GM19025 (cell line): ENCODE measurements around the gene ARHGAP24.

Experiments used
- ATAC-seq: cut with Tn5 transposase; IDR thresholded peaks from one replicate; pipeline ENCODE4 v1.9.1; 2021; ENCODE audit warnings: mild to moderate bottlenecking, low read depth, moderate library complexity; ENCODE audit not compliant: unreplicated experiment

The ARHGAP24 gene

DNA sequence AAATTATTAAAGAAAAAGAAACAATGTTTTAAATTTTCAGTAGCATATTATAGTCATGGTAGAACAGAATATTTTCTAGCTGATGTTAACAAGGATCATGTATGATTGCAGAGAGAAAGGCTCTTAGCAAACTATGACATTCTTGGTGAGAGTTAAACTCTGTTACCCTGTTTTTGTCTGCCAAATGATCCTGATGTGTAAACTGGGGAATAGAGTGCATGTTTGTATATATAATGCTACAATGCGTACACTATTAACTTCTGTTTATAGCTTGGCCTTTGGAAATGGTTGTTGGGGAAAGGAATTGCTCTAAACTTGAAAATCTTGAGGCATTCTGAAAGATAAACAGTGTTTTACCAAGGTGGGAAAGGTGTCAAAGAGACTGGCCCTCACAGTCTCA, 292.7 kb downstream of the ARHGAP24 start:
- no peak for ATAC-seq

DNA sequence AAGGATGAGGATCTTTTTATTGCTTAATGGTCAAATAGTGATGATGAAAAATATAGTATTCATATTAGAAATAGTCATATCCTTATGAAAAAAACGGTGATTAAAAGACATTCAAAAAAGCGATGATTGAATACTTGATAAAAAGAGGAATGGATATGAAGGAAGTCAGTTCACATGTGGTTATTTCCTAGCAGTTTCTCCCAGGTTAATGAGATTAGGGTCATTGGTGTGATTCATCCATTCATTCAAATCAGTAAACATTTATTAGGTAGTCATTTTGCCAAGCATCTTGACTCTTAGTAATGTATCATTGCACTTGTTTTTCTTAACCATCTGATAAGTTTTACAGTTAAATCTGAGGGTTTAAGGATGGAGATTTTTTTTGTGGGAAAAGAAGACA, 294.1 kb downstream of the ARHGAP24 start:
- ATAC-seq, result no peak

- ATAC-seq, result no peak
Observed at GRCh38 chr4:85772470-85772869, 297.5 kb downstream of the ARHGAP24 start.

GRCh38 chr4:85773372-85773771, 298.4 kb downstream of the ARHGAP24 start:
- ATAC-seq, result no peak

DNA sequence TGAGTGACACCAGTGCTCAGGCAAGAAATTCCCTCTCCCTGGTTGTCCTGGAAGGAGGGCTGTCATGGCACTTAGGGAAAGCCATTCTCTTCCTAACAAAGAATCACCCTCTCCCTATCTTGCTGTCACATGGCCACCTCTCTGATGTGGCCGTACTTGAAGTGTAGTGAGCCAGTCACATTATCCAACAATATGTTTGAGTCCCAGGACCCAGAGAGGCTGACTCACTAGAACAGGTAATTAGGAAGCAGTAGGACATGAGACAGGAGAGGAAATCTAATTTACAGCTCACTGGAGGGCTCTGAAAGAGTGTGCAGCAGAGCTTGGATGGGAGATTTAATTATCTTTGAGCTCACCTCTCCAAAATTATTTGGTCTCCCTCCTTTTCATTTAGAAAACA, 299.1 kb downstream of the ARHGAP24 start:
- no peak for ATAC-seq

DNA sequence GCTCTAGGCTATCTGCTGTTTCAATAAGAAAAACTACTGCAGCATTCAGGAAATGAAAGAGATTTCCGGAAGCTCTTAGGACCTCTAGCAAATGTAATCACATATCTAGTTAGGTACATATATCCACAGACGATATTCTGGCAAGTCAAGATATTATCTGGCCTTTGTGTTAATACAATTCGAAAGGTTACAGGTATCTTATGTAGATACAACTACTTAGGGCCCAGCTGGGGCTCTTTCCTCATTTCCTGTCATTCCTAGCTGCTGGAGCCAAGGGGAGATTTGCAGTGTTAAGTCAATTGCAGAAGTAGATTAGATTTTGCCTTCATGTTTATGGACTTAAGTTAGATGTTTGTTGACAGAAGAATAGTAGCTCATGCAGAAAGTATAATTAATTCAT, 299.5 kb downstream of the ARHGAP24 start:
- no peak for ATAC-seq

DNA sequence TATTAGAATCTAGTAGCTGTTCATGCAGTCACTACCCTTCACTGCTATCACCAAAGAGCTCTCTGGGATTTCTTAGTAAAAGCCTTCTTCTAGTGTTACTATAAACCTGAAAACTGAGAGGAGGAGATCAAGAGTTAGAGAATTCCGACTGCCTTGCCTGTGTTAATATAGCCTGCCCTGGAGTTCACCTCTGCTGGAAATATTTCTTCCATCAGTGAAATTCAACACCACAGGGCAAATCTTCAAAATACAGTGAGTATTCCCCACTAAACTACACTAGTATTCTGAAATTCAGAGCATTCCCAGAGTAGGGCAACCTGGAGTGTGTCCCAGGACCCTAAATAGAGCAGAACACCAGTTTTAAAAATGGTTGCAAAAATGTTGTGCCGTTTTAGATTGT, 301.1 kb downstream of the ARHGAP24 start:
- no peak for ATAC-seq

- ATAC-seq, result peak; percentile 29
Observed at GRCh38 chr4:85776579-85776978, 301.6 kb downstream of the ARHGAP24 start.

GRCh38 chr4:85777908-85778631, 303.1 kb downstream of the ARHGAP24 start:
- peak; percentile 57 for ATAC-seq

- peak; percentile 70 for ATAC-seq
Observed at GRCh38 chr4:85778632-85779131, 303.7 kb downstream of the ARHGAP24 start.

DNA sequence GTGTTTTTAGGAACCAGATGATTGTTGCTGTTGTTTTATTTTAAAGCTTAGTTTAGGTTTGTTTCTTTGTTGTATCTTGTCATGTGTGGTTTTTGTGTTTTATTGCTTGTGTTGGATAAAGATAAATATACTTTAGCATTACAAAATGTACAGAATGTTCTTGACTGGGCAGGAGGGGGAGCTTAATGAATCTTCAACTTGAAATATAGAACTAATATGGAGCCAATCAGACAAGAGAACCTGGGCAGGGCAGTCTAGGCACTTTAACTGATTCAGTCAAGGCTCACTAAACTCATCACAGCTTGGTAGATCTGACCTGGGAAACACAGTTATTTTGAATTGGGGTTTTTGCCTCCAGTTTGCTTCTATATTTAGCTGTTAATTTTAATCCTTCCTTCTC, 304.2 kb downstream of the ARHGAP24 start:
- ATAC-seq, result no peak

GRCh38 chr4:85780664-85781063, 305.7 kb downstream of the ARHGAP24 start:
- ATAC-seq, result no peak

DNA sequence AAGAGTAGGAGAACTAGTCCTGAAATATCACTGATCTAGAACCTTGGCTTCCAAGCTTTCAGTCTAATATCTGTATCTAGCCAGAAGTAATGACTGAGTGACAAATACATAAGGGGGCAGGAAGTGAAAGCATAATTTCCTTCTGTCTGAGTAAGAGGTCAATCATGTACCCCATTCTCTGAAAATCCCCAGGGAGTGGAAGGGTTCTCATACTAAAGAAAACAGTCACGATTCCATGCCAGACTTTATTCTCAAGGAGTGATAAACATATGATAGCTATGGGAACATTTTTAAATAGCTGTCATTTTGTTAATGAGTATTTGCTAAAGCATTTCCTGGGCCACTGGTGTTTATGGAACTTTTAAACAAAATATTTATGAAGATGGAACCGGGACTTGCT, 308.5 kb downstream of the ARHGAP24 start:
- ATAC-seq, result no peak

GRCh38 chr4:85783900-85784299, 308.9 kb downstream of the ARHGAP24 start:
- no peak for ATAC-seq

GRCh38 chr4:85784348-85784747, 309.4 kb downstream of the ARHGAP24 start:
- no peak for ATAC-seq

DNA sequence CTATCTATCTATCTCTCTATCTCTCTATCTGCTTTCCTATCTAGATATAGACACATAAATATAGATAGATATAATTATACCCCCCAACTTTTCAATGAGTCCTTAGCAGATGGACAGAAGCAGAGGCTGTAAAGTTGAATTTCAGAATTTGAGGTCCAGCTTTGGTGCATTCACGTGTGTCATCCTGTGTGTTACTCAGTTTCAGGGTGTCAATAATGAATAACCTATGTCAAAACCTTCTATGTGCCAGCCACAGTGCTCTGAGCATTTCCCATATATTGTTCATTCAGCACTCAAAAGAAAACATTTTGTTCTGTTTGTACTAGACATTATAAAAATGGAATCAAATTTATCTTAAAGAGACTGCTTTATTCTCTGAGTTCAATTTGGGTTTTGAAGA, 310.0 kb downstream of the ARHGAP24 start:
- ATAC-seq, result peak; percentile 51

DNA sequence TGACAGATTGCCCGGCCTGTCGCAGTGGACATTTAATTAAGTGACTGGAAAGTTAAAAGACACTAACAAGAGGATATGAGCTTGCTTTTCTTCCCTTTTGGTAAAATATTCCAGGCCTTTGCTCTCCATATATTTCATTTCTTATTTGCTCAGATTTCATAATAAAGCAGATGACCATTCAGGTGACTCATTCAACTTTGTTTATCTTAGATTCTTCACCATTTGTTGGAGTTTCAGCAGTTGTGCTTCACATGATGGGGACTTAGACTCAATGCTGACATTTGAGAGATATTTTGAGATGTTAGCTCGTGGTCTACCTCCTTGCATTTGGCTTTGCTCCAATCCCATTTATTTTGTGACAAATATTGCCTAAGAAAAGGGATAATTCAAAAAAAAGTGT, 312.2 kb downstream of the ARHGAP24 start:
- ATAC-seq, result no peak

GRCh38 chr4:85788604-85789003, 313.7 kb downstream of the ARHGAP24 start:
- no peak for ATAC-seq

GRCh38 chr4:85789241-85789640, 314.3 kb downstream of the ARHGAP24 start:
- ATAC-seq, result no peak

DNA sequence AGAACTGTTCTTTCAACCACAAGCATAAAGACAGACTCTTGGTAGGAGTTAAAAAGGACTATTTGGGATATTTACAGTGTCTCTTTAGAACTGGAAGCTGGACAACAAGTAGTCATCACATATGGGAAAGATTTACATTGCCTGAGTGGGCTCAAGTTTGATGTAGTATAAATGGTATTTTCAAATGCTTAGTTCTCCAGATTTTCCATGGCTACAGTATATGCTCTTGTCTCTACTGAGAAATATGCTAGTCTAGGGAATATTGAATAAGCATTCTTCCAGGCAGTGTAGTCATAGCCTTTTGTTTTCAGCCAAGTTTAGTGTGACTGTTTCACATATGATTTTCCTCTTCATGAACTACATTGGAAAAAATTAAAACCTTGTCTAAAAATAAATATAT, 315.6 kb downstream of the ARHGAP24 start:
- ATAC-seq, result no peak

DNA sequence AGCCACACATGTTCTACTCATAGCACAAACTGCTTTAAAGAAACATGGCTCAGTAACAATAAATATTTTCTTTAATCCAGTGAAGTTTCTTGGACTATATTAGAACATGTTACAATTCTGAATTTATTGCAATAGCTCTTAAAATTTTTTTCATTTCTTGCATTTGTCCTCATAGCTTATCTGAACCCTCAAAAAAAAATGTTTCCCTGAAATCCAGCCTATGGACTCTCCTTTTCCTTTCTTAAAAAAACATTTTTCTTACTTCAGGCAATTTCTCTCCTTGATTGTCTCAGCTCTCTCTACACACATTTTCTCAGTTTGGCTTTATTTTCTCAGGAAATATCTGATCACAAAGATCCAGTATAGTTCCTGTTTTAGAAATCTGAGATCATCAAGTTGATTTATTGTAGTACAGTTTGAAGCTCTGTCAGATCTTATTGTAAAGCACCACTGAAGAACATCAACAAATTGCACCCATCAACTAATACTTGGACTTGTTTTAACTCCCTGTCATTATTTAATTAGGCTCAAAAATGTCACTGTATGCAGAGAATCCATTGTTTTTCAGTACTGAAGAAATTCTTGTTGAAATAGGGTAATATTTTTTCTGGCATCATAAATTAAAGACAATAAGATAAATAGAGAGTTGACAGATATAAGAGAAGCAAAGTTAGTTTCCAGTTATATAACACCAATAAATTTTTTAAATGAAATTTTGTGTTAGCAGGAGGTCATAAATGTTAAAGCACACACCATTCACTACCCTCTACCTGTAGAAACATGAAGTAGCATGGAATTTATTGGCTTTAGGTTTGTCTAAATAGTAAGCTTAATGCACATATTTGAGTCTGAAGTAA, 317.7 kb downstream of the ARHGAP24 start:
- no peak for ATAC-seq

- no peak for ATAC-seq
Observed at GRCh38 chr4:85793233-85793585, 318.3 kb downstream of the ARHGAP24 start.
